Measurements from ENCODE around the gene POP7.

The POP7 gene

DNA sequence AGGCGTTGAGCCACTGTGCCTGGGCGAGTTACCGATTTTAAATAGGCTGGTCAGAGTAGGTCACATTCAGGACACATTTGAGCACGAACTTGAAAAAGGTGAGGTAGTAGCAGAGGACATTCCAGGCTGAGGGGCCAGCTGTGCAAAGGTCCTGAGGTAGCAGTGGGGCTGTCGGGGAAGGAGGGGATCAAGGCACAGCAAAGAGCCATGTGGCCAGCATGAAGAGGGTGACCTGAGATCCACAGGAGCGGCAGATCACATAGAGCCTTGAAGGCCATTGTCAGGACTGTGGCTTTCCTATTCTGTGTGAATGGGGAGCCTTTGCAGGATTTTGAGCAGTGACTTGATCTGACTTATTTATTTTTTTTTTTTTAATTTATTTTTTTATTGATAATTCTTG is 34.0 kb downstream of the POP7 start:
- TF ChIP-seq, protein P1, sequence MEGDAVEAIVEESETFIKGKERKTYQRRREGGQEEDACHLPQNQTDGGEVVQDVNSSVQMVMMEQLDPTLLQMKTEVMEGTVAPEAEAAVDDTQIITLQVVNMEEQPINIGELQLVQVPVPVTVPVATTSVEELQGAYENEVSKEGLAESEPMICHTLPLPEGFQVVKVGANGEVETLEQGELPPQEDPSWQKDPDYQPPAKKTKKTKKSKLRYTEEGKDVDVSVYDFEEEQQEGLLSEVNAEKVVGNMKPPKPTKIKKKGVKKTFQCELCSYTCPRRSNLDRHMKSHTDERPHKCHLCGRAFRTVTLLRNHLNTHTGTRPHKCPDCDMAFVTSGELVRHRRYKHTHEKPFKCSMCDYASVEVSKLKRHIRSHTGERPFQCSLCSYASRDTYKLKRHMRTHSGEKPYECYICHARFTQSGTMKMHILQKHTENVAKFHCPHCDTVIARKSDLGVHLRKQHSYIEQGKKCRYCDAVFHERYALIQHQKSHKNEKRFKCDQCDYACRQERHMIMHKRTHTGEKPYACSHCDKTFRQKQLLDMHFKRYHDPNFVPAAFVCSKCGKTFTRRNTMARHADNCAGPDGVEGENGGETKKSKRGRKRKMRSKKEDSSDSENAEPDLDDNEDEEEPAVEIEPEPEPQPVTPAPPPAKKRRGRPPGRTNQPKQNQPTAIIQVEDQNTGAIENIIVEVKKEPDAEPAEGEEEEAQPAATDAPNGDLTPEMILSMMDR (IDR thresholded peaks at IDR 0.05; ENCODE audit: low read depth, low read length): no peak
- no peak overlapping the region for H3K4me3 ChIP-seq (ENCODE audit: low read depth, low read length)
- no peaks in the 10 kb centered on the region for H3K36me3 ChIP-seq
- H3K27ac ChIP-seq: no peak overlapping the region
- no peak for DNase-seq
- peaks cover 17% of the 10 kb centered on the region for H3K27me3 ChIP-seq (ENCODE audit: insufficient read depth, low read depth, severe bottlenecking)
- peaks cover under 1% of the 10 kb centered on the region for H3K9me3 ChIP-seq (ENCODE audit: severe bottlenecking)

DNA sequence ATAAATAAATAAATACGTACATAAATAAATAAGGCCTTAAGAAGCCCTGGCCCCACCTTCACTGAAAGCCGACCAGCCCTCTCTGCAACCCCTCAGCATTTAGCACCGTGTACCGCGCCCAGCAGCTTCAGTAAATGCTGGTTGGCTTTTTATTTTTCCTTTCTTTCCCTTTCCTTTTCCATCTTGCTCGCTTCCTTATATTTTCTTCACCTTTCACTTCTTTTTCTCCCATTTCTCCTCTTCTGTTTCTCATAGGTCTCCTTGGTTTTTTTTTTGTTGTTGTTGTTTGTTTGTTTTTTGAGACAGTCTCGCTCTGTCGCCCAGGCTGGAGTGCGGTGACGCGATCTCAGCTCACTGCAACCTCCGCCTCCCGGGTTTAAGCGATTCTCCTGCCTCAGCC is 38.7 kb downstream of the POP7 start:
- peaks cover 5% of the 10 kb centered on the region for H3K9me3 ChIP-seq (ENCODE audit: severe bottlenecking)
- peaks cover 56% of the 10 kb centered on the region for H3K27me3 ChIP-seq (ENCODE audit: insufficient read depth, low read depth, severe bottlenecking)
- H3K36me3 ChIP-seq: no peaks in the 10 kb centered on the region
- no peak overlapping the region for H3K27ac ChIP-seq
- no peak overlapping the region for H3K4me3 ChIP-seq (ENCODE audit: low read depth, low read length)
- TF ChIP-seq, protein P1 (IDR thresholded peaks at IDR 0.05; ENCODE audit: low read depth, low read length): no peak
- DNase-seq: no peak

DNA sequence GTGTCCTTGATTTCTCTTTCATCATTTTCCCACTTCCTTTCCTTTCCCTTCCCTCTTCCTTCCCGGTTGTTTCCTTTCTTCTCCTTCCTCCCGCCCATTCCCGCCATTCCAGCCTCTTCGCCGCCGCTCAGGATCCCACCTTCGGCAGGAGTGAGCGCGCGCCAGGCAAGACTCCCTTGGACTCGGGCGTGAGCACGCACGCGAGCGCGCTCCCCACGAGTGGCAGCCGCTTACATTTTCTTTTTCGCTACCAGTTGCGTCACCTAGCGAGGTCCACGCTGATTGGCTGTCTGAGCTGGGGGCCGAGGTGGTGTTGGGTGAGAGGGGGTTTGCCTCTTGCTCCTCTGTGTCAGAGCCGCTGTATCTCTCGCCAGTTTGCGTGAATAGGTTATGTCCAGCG is 39.3 kb downstream of the POP7 start:
- peaks cover 58% of the 10 kb centered on the region for H3K27me3 ChIP-seq (ENCODE audit: insufficient read depth, low read depth, severe bottlenecking)
- TF ChIP-seq, protein P1 (IDR thresholded peaks at IDR 0.05; ENCODE audit: low read depth, low read length): no peak
- DNase-seq: no peak
- no peak overlapping the region for H3K27ac ChIP-seq
- no peaks in the 10 kb centered on the region for H3K36me3 ChIP-seq
- peaks cover 5% of the 10 kb centered on the region for H3K9me3 ChIP-seq (ENCODE audit: severe bottlenecking)
- no peak overlapping the region for H3K4me3 ChIP-seq (ENCODE audit: low read depth, low read length)

DNA sequence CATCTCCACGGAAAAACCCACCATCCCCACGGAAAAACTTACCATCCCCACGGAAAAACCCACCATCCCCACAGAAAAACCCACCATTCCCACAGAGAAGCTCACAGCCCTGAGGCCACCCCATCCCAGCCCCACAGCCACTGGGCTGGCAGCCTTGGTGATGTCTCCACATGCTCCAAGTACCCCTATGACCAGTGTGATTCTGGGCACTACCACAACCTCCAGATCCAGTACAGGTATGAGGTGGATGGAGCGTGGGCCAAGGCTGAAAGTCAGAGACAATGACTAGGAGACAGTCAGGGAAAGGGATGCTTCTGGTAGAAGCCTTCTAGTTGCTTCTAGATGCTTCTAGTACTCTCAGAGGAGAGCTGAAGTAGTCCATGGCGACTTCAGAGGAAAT is 47.1 kb downstream of the POP7 start:
- DNase-seq: no peak
- Histone ChIP-seq H3K36me3 (no peaks in the 10 kb centered on the region), H3K9me3 (ENCODE audit: severe bottlenecking) (no peaks in the 10 kb centered on the region), H3K27ac (no peak overlapping the region), H3K4me3 (ENCODE audit: low read depth, low read length) (no peak overlapping the region), H3K27me3 (ENCODE audit: insufficient read depth, low read depth, severe bottlenecking) (peaks cover 74% of the 10 kb centered on the region)
- TF ChIP-seq, protein P1 (IDR thresholded peaks at IDR 0.05; ENCODE audit: low read depth, low read length): no peak

DNA sequence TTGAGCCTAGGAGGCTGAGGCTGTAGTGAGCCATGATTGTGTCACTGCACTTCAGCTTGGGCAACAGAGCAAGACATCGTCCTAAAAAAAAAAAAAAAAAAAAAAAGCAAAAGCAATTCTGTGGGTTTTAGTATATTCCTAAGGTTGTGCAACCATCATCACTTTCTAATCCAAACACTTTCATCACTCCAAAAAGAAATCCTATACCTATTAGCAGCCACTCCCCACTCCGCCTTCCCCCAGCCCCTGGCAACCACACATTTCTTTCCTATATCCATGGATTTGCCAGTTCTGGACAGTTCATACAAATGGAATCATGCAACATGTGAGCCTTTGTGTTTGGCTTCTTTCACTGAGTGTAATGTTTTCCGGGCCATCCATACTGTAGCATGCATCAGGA is 47.8 kb downstream of the POP7 start:
- no peaks in the 10 kb centered on the region for H3K9me3 ChIP-seq (ENCODE audit: severe bottlenecking)
- TF ChIP-seq, protein P1 (IDR thresholded peaks at IDR 0.05; ENCODE audit: low read depth, low read length): no peak
- H3K36me3 ChIP-seq: no peaks in the 10 kb centered on the region
- H3K27ac ChIP-seq: no peak overlapping the region
- no peak for DNase-seq
- H3K4me3 ChIP-seq (ENCODE audit: low read depth, low read length): no peak overlapping the region
- peaks cover 74% of the 10 kb centered on the region for H3K27me3 ChIP-seq (ENCODE audit: insufficient read depth, low read depth, severe bottlenecking)

All from WERI-Rb-1 (cell line).